Testis (tissue), 3 donors: ENCODE data around the gene LRP8. TPM values are rescaled to one million over a fixed set of nuclear protein-coding genes. Genes with fewer than 3 reads are reported as not detected.

Source experiments
- DNase-seq: peaks from one replicate; pipeline ENCODE4 v3.0.0-alpha.2; 2019
- H3K27ac ChIP-seq, 2 donors: fragments of 200-600 bp; sonication (generic); one replicate each; pipeline ENCODE4 v1.5.1; 2019
- H3K27me3 ChIP-seq: fragments of 200-600 bp; sonication (generic); one replicate; pipeline ENCODE4 v1.5.1; 2019
- H3K36me3 ChIP-seq: fragments of 200-600 bp; sonication (generic); one replicate; pipeline ENCODE4 v1.5.1; 2017; ENCODE audit warnings: low read depth; ENCODE audit errors: missing control alignments
- H3K4me1 ChIP-seq: fragments of 200-600 bp; sonication (generic); one replicate; pipeline ENCODE4 v1.5.1; 2019
- H3K4me3 ChIP-seq, 2 donors: fragments of 200-600 bp; sonication (generic); one replicate each; pipeline ENCODE4 v1.5.1; 2017 to 2019
- H3K9me3 ChIP-seq: fragments of 200-600 bp; sonication (generic); one replicate; pipeline ENCODE4 v1.5.1; 2017
- POLR2A ChIP-seq: fragments of 450-650 bp; IDR thresholded peaks from one replicate; pipeline ENCODE4 v1.6.1; 2017; ENCODE audit warnings: antibody characterized with exemption, mild to moderate bottlenecking, moderate library complexity
- WGBS, 2 donors: methylation state at CpG; one replicate each; pipeline ENCODE4 v1.1.5; 2018; 5-methylcytosine and 5-hydroxymethylcytosine counted together
- intact Hi-C: fragments of 100-400 bp; cut with DNase I; formaldehyde crosslinking; loops from one replicate; pipeline ENCODE4 v1.15.1; 2023; ENCODE audit warnings: low total_unique reads
- polyA plus RNA-seq: library from polyadenylated mRNA; stranded (reverse); fragments of 350-450 nt; fragmentation: Illumina TruSeq; extraction: RNeasy Lipid Tissue Mini Kit (QIAGEN cat#74804); gene quantifications from one replicate; pipeline ENCODE4 v1.2.3, GENCODE V29; 2014; ENCODE audit warnings: low read depth, low replicate concordance; ENCODE audit not compliant: insufficient read depth
- total RNA-seq, 2 donors: library from RNA; depleted of rRNA; stranded (reverse); fragments of >200 nt; gene quantifications; one replicate each; pipeline ENCODE4 v1.2.3, GENCODE V29; 2016
- TF ChIP-seq, protein P1 (sequence below), 3 experiments: fragments of 450-650 bp in 2 of 3; fragments of 200-600 bp in 1 of 3; sonication (generic) in 1 of 3; IDR thresholded peaks; one replicate each; pipeline ENCODE4 v1.5.1; 2016 to 2019; ENCODE audit warnings: antibody characterized with exemption in 3 of 3, mild to moderate bottlenecking in 2 of 3, moderate library complexity in 1 of 3

LRP8 gene
- total and polyA plus RNA-seq, 3 donors from 2014 or later = 64.3 to 253 (median 223) TPM

DNA sequence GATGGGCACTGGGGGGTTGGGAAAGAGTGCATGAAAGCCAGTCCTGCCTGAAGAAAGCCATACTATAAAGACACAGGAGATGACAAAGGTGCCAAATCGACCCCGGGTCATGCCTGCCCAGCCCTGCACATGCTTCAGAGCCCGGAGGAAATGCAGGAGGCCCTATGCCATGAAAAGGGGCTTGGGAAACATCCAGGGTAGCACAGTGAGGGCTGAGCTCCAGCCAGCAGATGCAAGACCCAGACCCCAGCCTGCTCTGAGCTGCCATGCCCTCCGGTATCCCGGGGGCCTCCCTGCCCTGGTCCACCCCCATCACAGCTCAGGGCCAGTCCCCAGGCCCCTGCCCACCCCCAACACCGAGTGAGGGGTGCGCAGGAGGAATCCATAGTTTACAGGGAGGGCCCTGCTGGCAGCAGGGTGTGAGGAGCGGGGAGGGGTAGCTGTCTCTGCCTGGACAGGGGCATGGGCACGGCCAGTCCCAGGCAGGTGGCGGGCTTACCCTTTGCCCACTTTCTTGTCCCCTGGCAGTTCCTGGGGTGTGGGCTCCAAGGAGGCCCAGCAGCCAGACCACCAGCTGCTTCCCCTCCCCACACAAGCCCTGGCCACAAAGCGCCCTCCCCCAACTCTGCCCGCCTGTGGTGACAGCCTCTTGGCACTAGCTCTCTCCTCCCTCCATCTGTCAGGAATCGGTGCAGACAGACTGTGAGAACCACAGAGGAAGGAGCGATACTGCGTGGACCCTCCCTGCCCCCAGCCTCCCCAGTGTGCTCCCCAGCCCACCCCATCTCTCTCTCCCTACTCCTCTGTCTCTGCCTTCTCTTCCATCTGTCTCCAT is 16.8 kb downstream of the LRP8 start:
- no peak for TF ChIP-seq POLR2A
- TF ChIP-seq, protein P1, sequence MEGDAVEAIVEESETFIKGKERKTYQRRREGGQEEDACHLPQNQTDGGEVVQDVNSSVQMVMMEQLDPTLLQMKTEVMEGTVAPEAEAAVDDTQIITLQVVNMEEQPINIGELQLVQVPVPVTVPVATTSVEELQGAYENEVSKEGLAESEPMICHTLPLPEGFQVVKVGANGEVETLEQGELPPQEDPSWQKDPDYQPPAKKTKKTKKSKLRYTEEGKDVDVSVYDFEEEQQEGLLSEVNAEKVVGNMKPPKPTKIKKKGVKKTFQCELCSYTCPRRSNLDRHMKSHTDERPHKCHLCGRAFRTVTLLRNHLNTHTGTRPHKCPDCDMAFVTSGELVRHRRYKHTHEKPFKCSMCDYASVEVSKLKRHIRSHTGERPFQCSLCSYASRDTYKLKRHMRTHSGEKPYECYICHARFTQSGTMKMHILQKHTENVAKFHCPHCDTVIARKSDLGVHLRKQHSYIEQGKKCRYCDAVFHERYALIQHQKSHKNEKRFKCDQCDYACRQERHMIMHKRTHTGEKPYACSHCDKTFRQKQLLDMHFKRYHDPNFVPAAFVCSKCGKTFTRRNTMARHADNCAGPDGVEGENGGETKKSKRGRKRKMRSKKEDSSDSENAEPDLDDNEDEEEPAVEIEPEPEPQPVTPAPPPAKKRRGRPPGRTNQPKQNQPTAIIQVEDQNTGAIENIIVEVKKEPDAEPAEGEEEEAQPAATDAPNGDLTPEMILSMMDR (IDR thresholded peaks at IDR 0.05) = no peak
- intact Hi-C loops = no loop called here
- no peak for DNase-seq
- Histone ChIP-seq H3K9me3 (no peaks in the 10 kb centered on the region), H3K27me3 (no peaks in the 10 kb centered on the region), H3K27ac (no peak overlapping the region), H3K4me3 (no peak overlapping the region), H3K4me1 (peaks cover 15% of the 10 kb centered on the region), H3K36me3 (no peaks in the 10 kb centered on the region)
- 78 to 81% methylated on average over 9 to 15 of the region's 15 CpGs for WGBS, 2 donors

DNA sequence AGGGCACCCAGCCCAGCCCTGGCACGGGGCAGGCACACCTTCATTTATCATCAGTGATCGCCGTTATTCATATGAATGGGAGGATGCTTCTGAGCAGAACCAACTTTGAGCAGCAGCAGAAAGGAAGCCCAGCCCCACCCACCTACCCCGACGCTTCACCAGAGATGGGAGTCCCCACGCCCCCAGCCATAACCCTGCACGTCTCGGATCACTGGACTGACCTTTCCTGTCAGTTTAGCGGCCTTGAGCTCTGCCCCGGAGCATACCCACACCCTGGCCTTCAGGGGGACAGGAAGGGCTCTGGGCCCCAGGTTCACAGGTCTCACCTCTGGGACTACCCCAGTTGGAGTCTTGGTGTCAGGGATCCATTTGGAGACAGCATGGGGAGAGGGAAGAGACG is 18.1 kb downstream of the LRP8 start:
- H3K27me3 ChIP-seq = no peaks in the 10 kb centered on the region
- H3K27ac ChIP-seq = no peak overlapping the region
- H3K4me1 ChIP-seq = peaks cover 20% of the 10 kb centered on the region
- no peaks in the 10 kb centered on the region for H3K36me3 ChIP-seq
- TF ChIP-seq POLR2A = no peak
- TF ChIP-seq, protein P1 (IDR thresholded peaks at IDR 0.05) = no peak
- WGBS, 2 donors = 71 to 80% methylated on average over 5 to 11 of the region's 11 CpGs
- H3K9me3 ChIP-seq = no peaks in the 10 kb centered on the region
- no peak overlapping the region for H3K4me3 ChIP-seq
- no peak for DNase-seq
- intact Hi-C loops = no loop called here

DNA sequence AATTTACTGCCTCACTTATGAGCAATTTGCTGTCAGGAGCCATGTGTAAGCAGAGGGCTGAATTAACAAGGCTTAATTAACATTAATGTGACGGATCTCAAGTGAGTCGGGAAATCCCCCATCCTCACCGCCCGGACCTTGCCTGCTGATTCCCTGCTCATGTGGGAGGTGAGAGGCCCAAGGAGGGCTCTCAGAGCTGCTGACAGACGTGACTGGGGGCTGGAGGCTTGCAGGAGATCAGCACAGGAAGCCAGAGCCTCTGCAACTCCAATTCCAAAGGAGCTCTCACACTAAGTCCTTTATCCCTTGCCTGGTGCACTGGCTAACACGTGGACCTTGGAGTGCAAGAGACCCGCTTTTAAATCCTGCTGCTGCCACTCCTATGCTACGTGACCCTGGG is 19.4 kb downstream of the LRP8 start:
- no peak for TF ChIP-seq POLR2A
- TF ChIP-seq, protein P1 (IDR thresholded peaks at IDR 0.05) = no peak
- Histone ChIP-seq H3K36me3 (no peaks in the 10 kb centered on the region), H3K4me3 (no peak overlapping the region), H3K27me3 (no peaks in the 10 kb centered on the region), H3K27ac (no peak overlapping the region), H3K4me1 (peaks cover 33% of the 10 kb centered on the region), H3K9me3 (no peaks in the 10 kb centered on the region)
- WGBS, 2 donors = 60 to 77% methylated on average over 8 of the region's 8 CpGs
- no peak for DNase-seq
- intact Hi-C loops = no loop called here

DNA sequence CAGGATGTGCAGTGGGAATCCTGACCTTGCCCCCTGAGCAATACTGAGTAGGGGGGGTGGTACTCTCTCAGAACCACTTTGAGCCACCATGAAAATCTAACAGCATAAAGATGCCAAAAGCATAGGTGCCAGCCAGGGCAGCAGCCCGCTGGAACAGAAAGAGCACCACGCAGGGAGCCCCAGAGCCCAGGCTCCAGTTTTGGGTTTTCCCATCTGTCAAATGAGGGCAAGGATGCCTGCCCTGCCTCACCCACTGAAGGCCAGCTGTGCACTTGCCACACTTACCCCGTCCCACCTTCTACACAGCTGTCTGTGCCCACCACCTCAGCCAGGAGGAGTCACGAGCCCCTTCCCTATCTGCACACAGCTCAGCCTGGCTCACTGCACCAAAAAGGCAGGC is 20.8 kb downstream of the LRP8 start:
- intact Hi-C loops = no loop called here
- WGBS, 2 donors = 60 to 69% methylated on average over 2 to 4 of the region's 4 CpGs
- TF ChIP-seq, protein P1 (IDR thresholded peaks at IDR 0.05) = no peak

DNA sequence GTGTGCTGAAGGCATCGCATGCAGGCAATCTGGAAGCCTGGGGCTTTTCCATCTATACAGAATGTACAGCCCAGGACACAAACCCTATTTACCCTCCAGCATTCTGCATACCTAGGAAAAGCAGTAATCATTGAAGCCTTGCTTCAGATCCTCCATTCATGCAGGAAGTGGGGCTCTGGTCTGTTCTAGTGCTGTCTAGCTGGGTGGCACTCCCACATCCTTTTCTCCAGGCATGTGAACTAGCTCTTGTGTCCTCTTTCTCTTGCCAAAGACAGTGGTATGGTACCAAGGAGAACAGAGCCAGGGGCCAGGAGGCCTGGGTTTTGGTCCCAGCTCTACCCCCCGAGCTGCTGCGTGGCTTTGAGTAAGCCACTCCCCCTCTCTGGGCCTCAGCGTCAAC is 21.7 kb downstream of the LRP8 start:
- TF ChIP-seq, protein P1 (IDR thresholded peaks at IDR 0.05) = no peak
- no peak for TF ChIP-seq POLR2A
- Histone ChIP-seq H3K27me3 (no peaks in the 10 kb centered on the region), H3K27ac (no peak overlapping the region), H3K4me3 (no peak overlapping the region), H3K9me3 (no peaks in the 10 kb centered on the region), H3K4me1 (peaks cover 38% of the 10 kb centered on the region), H3K36me3 (no peaks in the 10 kb centered on the region)
- intact Hi-C loops = no loop called here
- 57 to 72% methylated on average over 4 of the region's 4 CpGs for WGBS, 2 donors
- DNase-seq = no peak

More for the DNA sequence above, 20.8 kb downstream of the LRP8 start:
- Histone ChIP-seq H3K27me3 (no peaks in the 10 kb centered on the region), H3K27ac (no peak overlapping the region), H3K36me3 (no peaks in the 10 kb centered on the region), H3K4me1 (peaks cover 38% of the 10 kb centered on the region), H3K9me3 (no peaks in the 10 kb centered on the region), H3K4me3 (no peak overlapping the region)
- no peak for DNase-seq
